GM18520 (cell line): ENCODE results near the gene DCD.

Experiments used
- ATAC-seq: cut with Tn5 transposase; IDR thresholded peaks from one replicate; pipeline ENCODE4 v1.9.1; 2021; ENCODE audit not compliant: unreplicated experiment

Gene DCD

DNA sequence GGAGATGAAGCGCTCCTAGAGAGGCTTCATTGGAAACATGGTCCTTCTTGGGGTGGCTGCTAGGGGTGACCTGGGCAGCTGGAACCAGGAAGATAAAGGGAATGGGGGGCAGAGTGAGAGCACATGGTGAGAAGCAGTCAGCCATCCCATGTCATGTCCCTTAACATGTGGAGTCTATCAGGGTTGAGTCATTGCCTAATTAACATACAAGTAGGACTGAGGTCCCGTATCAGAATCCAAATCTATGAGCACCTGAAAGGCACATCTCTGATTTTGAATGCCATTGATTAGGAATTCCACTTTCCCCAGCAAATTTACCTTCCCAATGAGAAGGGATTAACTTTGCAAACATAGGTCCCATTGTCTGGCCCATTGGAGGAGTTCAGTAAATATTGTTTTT lies 39.4 kb downstream of the DCD start:
- no peak for ATAC-seq

DNA sequence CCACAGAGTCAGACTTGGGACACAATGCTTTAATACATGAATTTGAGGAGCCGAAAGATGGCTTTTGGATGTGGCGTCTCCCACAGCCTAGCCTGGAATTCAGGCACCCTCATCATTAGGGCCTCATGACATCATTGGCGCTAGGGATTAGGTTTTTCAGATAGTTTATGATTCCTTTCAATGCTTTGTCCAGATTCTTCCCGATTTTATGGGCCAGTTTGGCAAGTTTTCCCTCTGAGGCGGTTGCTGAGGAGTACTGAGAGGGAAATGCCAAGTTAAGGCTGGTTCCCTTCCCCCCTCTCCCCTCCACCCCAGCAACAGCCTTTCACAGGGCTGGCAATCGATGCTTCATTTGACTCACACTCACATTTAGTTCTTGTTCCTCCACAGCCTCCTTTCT lies 40.0 kb downstream of the DCD start:
- no peak for ATAC-seq

DNA sequence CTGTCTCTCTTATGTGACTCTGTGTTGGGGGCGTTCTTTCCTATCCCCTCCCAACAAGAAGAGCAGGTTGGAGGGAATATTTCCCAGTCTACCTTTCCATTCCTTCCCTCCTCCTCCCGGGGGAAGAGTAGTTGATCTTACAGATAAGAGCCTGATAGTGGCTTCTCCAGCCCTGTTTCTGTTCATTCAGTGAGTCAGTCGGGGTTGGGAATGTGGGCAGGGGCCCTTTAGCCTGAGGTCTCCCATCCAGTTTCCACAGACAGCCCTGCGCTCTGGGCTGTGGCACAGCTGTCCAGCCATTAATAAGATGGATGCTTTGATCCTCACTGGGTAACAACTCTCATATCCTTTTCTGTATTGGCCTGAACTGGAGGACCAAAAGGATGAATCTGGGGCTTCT lies 41.6 kb downstream of the DCD start:
- no peak for ATAC-seq

DNA sequence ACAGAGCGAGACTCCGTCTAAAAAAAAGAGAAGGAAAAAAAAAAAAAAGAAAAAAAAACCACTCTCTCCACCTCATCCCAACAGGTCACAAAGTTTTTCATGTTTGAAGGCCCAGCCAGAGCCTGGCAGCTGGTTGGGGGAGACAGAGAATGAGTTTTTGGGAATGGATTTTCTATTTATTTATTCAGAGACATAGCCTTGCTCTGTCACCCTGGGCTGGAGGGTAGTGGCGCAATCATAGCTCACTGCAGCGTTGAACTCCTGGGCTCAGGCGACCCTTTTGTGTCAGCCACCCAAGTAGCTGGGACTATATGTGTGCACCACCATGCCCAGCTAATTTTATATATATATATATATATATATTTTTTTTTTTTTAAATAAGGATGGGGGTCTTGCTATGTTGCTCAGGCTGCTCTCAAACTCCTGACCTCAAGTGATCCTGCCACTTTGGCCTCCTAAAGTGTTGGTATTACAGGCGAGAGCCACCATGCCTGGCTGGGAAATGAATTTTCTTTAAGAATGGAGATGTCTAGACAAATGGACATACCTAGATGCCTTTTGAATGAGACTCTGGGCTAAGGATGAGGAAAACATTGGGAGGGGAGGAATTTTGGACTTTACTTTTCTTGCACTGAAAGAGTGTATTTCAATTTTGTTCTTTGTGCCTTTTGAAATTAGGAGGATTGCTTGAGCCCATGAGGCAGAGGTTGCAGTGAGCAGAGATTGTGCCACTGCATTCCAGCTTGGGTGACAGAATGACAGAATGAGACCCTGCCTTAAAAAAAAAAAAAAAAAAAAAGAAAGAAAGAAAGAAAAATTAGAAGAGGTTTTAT lies 42.8 kb downstream of the DCD start:
- no peak for ATAC-seq

DNA sequence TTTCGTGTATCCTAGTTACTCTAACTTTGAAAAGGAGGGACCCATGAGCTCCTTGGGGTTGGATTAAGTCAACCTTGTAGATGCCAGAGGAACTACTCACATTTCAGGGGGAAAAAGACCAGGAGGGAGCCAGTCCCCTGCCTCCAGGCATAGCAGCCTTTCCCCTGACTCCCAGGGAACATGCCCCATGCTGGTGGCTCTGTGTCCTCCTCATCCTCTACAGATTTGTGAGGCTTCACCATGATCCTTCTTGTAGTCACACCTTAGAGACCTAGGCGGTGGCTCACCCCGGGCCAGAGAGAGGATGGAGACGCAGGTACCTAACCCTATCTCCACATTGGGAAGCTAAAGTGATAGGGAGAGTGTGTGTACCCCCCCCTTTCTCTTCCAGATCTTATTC lies 43.7 kb downstream of the DCD start:
- ATAC-seq = no peak

DNA sequence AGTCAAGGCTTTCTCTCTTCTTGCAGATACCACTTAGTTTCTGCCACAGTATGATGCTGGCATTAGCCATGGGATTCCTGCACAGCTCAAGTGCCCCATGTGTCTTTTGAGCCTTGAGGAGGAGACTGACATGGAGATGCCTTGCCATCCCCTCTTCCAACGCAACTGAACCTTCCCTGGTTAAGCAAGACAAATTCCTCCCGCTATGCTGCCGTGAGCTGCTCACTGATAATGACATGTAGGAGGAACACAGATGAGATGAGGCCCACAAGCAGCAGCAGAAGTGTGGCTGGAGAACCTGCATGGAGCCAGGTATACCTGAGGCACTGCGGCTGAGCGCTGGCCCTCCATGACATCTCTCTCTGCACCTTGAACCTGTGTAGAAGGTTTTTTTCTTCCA lies 44.3 kb downstream of the DCD start:
- ATAC-seq = no peak

DNA sequence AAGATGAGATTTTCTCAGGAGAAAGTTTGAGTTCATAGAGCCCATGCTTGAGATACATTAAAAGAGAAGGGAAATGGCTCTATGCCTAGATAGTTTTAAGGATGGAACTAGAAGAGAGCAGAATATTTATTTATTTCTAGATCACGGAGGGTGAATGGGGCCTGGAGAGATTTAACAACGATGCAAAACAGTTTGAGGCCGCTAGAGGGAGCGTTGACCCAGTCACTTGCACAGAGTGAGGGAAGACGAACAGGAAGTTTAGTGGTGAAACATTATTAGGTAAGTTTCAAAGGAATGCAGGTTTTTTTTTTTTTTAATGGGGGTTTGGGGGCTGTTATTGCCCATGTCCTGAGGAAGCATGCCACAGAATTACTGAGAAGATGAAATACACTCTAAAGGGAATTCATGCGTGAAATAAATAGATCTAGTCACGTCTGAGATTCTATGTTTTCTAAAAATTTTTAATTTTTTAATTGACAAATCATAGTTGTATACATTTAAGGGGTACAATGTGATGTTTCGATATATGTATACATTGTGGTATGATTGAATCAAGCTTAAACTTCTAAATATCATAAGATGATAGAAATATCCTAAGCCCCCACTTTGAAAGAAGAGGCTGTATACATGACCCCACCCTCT lies 44.9 kb downstream of the DCD start:
- peak; percentile 88 for ATAC-seq

DNA sequence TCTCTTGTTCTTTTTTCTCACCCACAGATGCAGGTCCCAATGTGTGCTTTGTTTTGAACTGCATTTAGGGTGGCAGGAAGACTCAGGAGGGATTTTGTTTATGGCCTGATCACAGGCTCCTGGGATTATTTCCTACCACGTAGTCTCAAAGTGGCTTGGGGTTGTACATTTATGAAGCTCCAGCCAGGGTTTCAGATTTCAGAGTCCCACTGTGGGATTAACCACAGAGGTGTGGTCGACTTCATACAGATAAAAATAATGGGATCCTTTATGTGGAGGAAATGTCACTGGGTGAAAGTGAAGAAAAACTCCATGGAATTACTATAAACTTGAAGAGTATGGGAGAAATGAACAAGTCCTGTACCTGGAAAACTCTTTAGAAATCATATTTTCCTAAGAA lies 45.5 kb downstream of the DCD start:
- no peak for ATAC-seq

DNA sequence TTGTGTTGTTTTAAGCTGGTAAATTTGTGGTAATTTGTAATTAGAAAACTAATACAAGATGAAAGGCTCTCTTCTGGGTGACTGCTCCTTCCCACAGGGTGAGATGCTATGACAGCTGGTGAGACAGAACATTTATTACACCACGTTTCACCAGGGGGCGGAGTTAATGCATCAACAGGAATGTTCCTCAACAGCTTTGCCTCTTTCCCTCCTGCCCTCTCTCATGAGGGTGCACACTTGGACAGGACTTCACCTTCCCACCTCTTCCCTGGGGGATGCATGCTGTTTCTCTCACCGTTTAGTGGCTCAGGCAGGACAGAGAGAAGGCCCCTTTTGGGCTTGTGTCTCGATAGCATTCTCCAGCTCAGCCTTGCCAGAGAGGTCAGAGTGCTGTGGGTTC lies 46.3 kb downstream of the DCD start:
- no peak for ATAC-seq

DNA sequence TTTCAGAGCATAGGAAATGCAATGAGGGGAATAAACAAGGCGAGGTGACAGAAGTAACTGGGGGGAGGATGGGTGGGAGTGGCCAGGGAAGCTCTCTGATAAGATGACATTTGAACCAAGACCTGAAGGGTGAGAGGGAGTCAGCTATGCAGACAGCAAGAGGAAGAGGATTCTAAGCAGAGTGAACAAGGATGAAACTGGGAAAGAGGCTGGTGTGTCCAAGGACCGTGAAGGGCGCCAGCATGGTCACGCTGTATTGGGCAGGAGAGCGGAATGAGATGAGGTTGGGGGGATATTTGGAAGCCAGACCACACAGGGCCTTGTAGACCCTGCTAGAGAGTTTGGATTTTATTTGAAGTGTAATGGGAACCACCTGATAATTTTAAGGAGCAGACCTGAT lies 49.2 kb downstream of the DCD start:
- ATAC-seq = no peak

DNA sequence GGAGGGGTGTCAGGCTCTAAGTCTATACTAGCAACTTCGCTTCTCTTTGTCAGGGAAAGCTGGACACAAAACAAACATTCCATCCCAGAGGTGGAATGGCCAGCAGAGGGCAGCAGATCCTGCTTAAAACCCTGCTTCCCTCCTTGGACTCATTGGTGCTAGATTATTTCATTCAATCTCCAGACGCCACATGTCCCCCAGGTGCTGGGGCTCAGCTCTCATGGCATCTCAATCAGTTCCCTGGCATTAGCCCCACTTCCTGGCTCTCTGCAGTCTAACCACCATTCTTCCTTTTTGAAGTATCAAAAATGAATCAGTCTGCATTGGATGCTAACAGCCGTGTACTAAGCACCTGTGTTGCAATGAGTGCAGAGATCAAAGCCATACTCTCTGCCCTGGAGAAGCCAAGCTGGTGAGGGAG lies 51.6 kb downstream of the DCD start:
- ATAC-seq = no peak

DNA sequence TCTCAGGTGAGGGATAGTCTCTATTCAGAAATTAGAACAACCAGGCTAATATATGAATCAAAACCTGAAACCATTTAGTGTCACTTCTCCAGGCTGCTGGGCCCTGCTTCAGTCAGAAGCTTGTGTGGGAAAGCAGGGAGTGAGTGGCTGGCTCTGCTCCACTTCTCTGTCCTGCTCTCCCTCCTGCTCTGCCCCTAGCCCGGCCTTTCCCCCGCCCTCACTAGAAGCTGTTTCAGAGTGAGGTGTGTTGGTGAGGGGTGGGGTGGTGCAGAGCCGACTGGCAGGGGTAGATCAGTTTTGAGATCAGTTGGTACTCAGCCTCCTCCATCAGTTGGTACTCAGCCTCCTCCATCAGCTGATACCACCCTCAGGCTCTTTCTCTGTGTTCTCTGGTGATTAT lies 52.7 kb downstream of the DCD start:
- no peak for ATAC-seq
